Lung (tissue), 12 donors: ENCODE results near the gene ANKRD13A. TPM values are rescaled to one million over a fixed set of nuclear protein-coding genes. Genes with fewer than 3 reads are reported as not detected.

Experiments
- ATAC-seq: fragments of 200-7000 bp; cut with Tn5 transposase; one replicate; pipeline ENCODE4 v1.9.1; 2020; ENCODE audit warnings: moderate number of reproducible peaks; ENCODE audit not compliant: insufficient read depth, low FRiP score
- DNase-seq, 3 donors: peaks; one replicate each; pipeline ENCODE4 v3.0.0-alpha.2; 2013 to 2017
- H3K27ac ChIP-seq, 2 donors: one replicate each; pipeline ENCODE4 v1.5.1; 2013; ENCODE audit warnings: mild to moderate bottlenecking in 2 of 2, moderate library complexity in 2 of 2, control low read depth in 1 of 2, inconsistent platforms in 1 of 2, low read depth in 1 of 2, low read length in 1 of 2
- H3K27me3 ChIP-seq, 3 donors: one replicate each; pipeline ENCODE4 v1.5.1; 2013; ENCODE audit warnings: low read length in 2 of 3; ENCODE audit not compliant: control insufficient read depth in 3 of 3, insufficient read depth in 3 of 3
- H3K36me3 ChIP-seq, 4 donors: one replicate each; pipeline ENCODE4 v1.5.1; 2013; ENCODE audit warnings: low read length in 4 of 4, mild to moderate bottlenecking in 1 of 4, moderate library complexity in 1 of 4; ENCODE audit not compliant: control insufficient read depth in 4 of 4, insufficient read depth in 4 of 4
- H3K4me1 ChIP-seq, 5 donors: one replicate each; pipeline ENCODE4 v1.5.1; 2013; ENCODE audit warnings: low read length in 5 of 5, mild to moderate bottlenecking in 2 of 5, moderate library complexity in 1 of 5; ENCODE audit not compliant: control insufficient read depth in 5 of 5, insufficient read depth in 5 of 5
- H3K4me3 ChIP-seq: one replicate; pipeline ENCODE4 v1.5.1; 2013; ENCODE audit warnings: mild to moderate bottlenecking, control low read depth, moderate library complexity
- H3K9ac ChIP-seq, 2 donors: one replicate each; pipeline ENCODE4 v1.5.1; 2013; ENCODE audit warnings: low read length in 2 of 2, control low read depth in 1 of 2; ENCODE audit not compliant: insufficient read depth in 1 of 2
- H3K9me3 ChIP-seq, 4 donors: one replicate each; pipeline ENCODE4 v1.5.1; 2013; ENCODE audit warnings: low read length in 3 of 4, mild to moderate bottlenecking in 1 of 4, moderate library complexity in 1 of 4; ENCODE audit not compliant: control insufficient read depth in 4 of 4, insufficient read depth in 3 of 4
- WGBS, 2 donors: extraction: QIAGEN DNeasy Blood & Tissue Kit; methylation state at CpG; one replicate each; pipeline ENCODE4 v1.1.7; 2013; 5-methylcytosine and 5-hydroxymethylcytosine counted together
- polyA plus RNA-seq, 2 donors: library from polyadenylated mRNA; stranded (reverse); fragments of 200-250 nt; gene quantifications; one replicate each; pipeline ENCODE4 v1.2.1, GENCODE V29; 2013
- total RNA-seq, 2 donors: library from RNA; depleted of rRNA in 1 of 2; stranded (reverse); fragments of >200 nt in 1 of 2; gene quantifications; one replicate each; pipeline ENCODE4 v1.2.1, GENCODE V29; 2014 to 2021
- TF ChIP-seq, protein P1 (sequence below): IDR thresholded peaks from 2 replicates; pipeline ENCODE4 v1.5.1; 2012; ENCODE audit warnings: mild to moderate bottlenecking; ENCODE audit errors: control extremely low read depth, extremely low read depth
- donor health status: control.
- donor health status: control.
- donor health status: Bipolar disorder and iron deficiency.
- donor health status: healthy.
- donor health status: DM: yes; HTN: yes; CAD: no.

Gene ANKRD13A
- total and polyA plus RNA-seq, 4 donors = 21.6 to 83.0 (median 53.8) TPM

DNA sequence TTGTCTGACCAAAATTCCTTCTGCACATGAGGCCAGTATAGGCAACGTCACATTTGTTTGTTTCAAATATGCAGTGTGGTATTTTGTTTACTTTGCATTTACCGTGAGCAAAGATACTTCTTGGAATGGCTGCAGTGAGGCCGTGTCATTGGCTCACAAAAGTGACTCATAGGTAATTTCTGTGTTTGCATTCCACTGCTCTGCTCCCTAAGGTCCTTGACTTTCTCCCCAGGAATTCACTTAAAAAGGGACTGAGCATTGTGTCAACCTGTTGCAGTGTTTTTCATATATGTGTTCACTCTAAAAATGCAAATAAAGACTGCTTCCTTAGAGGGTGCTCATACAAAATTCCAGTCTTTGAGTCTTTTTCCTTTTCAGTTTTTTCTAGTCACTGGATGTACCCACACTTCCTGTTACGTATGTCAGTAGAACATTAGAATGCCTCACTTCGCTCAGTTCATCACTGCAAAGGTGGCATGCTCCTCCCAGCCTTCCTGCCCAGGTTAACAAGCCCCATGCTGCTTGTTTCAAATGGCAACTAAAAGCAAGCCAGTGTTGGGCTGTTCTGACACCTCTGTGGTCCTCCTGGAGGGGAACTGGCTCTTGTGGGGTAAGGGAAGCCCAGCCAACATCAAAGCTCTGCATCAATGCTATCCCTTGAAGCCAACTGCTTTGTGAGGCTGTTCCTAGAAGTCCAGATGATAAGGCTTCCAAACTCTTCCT is 40.0 kb downstream of the ANKRD13A start:
- H3K4me1 ChIP-seq = peaks cover 0 to 13% (median 0%) of the 10 kb centered on the region in 5 donors
- H3K36me3 ChIP-seq = peaks cover 11 to 34% (median 25%) of the 10 kb centered on the region in 4 donors
- DNase-seq (peak; percentile 55 to 81 (median 68)), ATAC-seq (peak; percentile 60)
- H3K27ac ChIP-seq = peak overlapping the region in 1 of 2 donors; percentile 85
- TF ChIP-seq, protein P1, sequence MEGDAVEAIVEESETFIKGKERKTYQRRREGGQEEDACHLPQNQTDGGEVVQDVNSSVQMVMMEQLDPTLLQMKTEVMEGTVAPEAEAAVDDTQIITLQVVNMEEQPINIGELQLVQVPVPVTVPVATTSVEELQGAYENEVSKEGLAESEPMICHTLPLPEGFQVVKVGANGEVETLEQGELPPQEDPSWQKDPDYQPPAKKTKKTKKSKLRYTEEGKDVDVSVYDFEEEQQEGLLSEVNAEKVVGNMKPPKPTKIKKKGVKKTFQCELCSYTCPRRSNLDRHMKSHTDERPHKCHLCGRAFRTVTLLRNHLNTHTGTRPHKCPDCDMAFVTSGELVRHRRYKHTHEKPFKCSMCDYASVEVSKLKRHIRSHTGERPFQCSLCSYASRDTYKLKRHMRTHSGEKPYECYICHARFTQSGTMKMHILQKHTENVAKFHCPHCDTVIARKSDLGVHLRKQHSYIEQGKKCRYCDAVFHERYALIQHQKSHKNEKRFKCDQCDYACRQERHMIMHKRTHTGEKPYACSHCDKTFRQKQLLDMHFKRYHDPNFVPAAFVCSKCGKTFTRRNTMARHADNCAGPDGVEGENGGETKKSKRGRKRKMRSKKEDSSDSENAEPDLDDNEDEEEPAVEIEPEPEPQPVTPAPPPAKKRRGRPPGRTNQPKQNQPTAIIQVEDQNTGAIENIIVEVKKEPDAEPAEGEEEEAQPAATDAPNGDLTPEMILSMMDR = no peak
- no peaks in the 10 kb centered on the region for H3K27me3 ChIP-seq
- H3K4me3 ChIP-seq = no peak overlapping the region
- 39 to 41% methylated on average over 5 of the region's 5 CpGs for WGBS, 2 donors
- H3K9ac ChIP-seq = peak overlapping the region in 1 of 2 donors; percentile 60
- H3K9me3 ChIP-seq = no peaks in the 10 kb centered on the region

DNA sequence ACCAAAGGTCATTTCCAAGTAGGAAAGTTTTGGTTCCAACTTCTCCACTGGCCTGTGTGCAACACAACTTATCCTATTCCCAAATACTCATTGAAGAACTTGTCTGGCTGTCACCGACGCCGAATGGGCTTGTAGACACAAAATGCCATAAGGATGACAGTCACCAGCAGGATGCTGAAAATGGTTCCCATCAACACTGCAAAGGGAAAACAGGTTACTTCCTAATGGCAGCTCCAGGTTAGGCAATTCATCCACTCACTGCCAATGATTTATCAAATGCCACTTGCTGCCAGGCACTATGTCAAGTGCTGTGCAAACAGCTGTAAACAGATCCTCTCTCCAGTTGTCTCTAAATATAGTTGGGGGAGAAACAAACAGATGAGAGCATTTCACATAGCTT is 43.0 kb downstream of the ANKRD13A start:
- H3K4me3 ChIP-seq = no peak overlapping the region
- H3K27me3 ChIP-seq = no peaks in the 10 kb centered on the region
- TF ChIP-seq, protein P1 = no peak
- ATAC-seq (no peak), DNase-seq (no peak)
- H3K36me3 ChIP-seq = peaks cover 7 to 28% (median 9%) of the 10 kb centered on the region in 4 donors
- no peak overlapping the region for H3K27ac ChIP-seq
- H3K4me1 ChIP-seq = peaks cover under 1 to 14% (median 3%) of the 10 kb centered on the region in 5 donors
- no peak overlapping the region for H3K9ac ChIP-seq
- no peaks in the 10 kb centered on the region for H3K9me3 ChIP-seq
- WGBS, 2 donors = 76 to 93% methylated on average over 3 of the region's 3 CpGs

DNA sequence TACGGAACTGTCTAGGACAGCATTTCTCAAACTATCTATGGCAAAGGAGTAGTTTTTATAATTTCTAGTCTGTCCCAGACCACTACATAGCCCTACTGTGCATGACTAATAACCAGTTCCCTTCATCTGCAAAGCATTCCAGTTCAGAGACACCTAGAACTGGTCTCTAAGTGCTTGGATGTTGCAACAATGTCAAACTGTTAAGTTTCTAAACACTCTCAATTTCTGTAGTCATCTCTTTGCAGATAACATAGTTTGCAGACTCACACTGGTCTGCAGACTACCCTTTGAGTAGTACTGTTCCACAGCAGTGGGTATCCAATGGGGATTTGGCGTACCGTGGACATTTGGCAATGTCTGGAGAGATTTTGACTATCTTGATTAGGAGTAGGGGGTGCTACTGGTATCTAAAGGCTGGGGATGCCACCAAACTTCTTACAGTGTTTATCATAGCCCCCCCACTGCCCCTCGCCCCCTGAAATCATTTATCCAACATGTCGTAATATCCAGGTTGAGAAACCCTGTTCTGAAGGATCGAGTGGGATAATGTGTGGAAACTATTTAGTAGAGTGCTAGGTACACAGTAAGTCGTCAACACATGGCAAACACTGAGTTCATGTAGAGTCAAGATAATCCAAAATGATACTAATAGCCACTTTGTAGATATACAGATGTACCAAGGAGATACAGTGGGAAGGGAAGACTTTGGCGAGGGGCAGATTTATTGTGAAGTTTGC is 47.4 kb downstream of the ANKRD13A start:
- peak overlapping the region in 1 of 2 donors; percentile 66 for H3K27ac ChIP-seq
- WGBS, 2 donors = 71 to 72% methylated on average over 8 of the region's 8 CpGs
- TF ChIP-seq, protein P1 = no peak
- no peak overlapping the region for H3K4me3 ChIP-seq
- peaks cover 0 to 13% (median 2%) of the 10 kb centered on the region in 4 donors for H3K36me3 ChIP-seq
- no peaks in the 10 kb centered on the region for H3K27me3 ChIP-seq
- H3K4me1 ChIP-seq = peaks cover 2 to 15% (median 10%) of the 10 kb centered on the region in 5 donors
- ATAC-seq (no peak), DNase-seq (no peak)
- H3K9ac ChIP-seq = no peak overlapping the region
- no peaks in the 10 kb centered on the region for H3K9me3 ChIP-seq
